GM19238 (cell line): Measurements from ENCODE around the gene PCBP1.
"Not testable (repeated sequence)": the region's sequence is repeated elsewhere in the genome, so short reads cannot be mapped to it uniquely, and the experiment has no call there.

Experiments
- DNase-seq: peaks from one replicate; pipeline ENCODE4 v3.0.0; 2011; ENCODE audit warnings: low spot score; ENCODE audit not compliant: insufficient read length

PCBP1 gene

DNA sequence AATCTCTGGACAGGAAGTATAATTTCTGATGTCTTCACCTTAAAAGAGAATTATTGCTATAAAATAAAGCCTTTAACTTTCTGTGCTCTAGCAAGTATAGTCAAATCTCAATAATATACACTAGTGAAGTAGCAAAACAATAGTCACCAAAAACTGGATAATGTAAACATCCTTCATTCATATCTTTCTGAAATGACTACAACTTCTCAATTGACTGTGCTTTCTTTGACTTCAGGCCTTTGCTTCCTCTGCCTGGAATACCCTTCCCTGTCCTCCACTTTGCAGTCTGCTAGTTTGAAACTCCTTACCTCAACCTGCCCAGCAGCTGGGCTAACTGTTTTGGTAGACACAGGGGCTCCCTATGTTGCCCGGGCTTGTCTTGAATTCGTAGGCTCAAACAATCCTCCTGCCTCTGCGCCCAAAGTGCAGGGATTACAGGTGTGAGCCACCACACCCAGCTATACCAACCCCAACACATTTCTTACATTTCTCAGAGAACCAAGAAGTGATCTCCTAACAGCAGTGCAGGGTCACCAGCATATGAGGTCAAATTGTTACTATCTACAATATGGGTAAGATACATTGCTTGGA is 6.6 kb upstream of the PCBP1 start:
- no peak for DNase-seq

DNA sequence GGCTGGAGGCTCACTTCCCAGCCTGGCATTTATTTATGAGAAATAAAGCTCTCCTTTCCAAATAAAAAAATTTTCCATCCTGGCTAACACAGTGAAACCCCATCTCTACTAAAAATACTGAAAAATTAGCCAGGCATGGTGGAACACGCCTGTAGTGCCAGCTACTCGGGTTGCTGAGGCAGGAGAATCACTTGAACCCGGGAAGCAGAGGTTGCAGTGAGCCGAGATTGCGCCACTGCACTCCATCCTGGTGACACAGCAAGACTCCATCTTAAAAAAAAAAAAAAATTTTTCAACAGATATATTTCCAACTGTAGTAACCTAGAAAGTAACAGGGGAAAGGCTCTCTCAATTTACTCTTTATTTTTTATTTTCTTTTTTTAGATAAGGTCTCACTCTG is 6.1 kb upstream of the PCBP1 start:
- no peak for DNase-seq

DNA sequence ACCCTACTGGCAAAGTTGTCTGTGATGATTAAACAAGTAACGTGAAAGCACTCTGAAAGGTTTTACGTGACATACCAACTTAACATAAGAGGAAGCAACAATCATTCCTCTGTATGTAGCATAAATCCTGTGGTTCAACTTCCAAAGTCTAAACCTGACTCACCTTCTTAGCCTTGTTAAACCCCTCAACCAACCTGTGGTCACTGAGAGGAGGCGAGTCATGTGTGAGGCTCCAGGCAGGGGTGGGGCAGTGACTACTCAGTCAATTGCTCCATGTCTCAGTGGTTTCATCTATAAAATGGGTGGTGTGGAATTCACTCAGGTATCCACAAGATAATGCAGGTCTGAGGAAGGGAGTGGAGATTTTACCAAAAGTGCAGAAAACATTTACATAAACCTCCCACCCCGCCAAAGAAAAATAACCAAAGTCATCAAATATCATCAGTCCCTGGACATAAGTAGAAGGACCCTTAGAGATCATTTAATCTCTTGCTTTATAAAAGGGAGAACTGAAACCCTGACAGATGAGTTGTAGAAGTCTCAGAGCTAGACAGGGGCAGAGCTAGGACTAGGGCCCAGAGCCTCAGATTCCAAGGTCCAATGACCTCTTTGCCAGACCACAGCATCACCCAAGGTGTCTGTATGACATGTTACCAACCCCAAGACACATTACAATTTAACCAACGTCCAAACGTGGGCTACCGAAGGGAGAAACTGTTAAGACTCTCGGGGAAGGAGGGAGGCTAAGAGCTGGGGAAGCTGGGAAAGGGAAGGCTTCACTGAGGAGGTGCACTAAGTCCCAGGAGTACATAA is 3.7 kb upstream of the PCBP1 start:
- no peak for DNase-seq

DNA sequence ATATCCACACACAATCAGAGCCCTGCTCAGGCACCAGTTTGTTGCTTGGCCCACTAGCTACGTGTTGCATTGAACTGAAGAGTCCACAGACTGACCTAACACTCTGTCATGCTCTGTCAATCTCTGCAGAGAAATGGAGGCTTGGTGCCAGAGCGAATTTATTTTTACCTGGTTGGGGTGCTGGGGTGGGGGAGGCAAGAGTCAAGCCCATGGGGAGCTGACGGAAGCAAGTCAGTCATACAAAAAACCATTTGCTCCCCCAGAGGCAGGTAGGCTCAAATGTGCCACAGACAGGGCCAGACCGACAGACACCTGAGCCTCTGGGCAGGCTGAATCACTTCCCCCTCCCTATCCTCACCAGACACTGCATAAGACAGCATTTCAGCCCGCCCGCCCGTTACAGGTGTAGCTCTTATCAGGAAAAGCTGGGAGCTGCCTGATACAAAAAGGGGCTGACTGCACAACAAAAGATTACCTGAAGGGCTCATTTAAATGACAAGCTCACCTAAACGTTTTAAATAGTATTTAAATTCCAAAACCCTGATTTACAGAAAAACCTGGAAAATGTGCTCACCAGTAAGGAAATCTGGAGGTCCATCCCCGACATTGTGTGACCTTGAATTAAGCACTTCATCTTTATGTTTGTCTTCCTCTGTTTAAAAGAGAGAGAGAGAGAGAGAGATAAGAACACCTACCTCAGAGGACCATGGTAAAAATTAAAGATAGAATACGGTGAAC is 2.1 kb upstream of the PCBP1 start:
- DNase-seq: no peak

DNA sequence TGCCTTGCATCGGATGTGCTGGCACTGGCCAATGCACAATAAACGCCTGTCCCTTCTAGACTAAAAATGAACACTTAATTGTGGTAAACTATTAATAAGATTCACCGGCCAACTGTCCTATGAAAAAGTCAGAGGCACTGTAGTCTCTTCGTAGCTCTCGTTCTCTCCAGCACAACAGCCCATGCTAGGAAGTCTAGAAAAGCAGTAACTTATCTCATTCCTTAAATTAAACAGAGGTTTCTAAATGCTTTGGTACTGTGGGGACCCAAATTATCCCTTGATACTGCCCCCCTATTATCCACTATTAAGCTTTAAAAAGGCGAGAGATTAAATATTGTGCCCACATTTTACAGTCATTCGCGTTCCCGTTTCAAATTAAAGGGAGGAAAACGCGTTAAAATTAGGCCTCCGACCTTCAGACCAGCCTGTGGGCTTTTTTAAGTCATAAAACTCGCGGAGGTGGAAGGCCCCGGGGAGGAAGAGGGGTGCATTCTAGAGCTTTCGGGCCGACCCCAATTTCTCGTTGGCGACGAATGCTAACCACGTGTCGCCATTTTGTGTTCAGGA is 1.5 kb upstream of the PCBP1 start:
- DNase-seq: no peak

DNA sequence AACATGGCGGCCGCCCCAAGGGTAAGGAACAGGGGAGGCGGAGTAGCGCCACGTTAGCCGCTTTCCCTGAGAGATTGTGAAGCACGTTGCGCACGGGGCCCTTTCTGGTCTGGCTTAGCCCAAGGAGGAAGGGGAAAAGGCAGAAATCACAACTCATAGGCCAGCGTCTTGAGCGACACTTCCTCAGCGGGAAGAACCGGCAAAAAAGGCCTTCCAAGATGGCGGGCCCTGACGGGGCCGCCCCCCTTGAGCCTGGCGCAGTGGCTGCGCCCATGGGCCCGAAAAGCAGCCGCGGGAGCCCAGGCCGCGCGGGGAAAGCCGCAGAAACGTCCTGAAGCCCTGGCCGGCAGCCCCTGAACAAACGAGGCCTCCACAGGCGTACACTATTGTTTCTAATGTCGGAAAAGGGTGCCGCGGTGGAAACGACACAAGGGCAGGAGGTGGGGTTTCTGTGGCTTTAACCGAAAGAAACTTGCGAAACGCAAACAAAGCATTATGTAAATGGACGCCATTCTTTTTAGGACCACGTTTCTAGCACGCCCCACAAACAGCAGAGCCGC is 919 bp upstream of the PCBP1 start:
- no peak for DNase-seq

DNA sequence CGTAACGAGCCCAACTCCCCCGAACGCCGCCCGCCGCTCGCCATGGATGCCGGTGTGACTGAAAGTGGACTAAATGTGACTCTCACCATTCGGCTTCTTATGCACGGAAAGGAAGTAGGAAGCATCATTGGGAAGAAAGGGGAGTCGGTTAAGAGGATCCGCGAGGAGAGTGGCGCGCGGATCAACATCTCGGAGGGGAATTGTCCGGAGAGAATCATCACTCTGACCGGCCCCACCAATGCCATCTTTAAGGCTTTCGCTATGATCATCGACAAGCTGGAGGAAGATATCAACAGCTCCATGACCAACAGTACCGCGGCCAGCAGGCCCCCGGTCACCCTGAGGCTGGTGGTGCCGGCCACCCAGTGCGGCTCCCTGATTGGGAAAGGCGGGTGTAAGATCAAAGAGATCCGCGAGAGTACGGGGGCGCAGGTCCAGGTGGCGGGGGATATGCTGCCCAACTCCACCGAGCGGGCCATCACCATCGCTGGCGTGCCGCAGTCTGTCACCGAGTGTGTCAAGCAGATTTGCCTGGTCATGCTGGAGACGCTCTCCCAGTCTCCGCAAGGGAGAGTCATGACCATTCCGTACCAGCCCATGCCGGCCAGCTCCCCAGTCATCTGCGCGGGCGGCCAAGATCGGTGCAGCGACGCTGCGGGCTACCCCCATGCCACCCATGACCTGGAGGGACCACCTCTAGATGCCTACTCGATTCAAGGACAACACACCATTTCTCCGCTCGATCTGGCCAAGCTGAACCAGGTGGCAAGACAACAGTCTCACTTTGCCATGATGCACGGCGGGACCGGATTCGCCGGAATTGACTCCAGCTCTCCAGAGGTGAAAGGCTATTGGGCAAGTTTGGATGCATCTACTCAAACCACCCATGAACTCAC is 673 bp downstream of the PCBP1 start:
- DNase-seq: no peak

DNA sequence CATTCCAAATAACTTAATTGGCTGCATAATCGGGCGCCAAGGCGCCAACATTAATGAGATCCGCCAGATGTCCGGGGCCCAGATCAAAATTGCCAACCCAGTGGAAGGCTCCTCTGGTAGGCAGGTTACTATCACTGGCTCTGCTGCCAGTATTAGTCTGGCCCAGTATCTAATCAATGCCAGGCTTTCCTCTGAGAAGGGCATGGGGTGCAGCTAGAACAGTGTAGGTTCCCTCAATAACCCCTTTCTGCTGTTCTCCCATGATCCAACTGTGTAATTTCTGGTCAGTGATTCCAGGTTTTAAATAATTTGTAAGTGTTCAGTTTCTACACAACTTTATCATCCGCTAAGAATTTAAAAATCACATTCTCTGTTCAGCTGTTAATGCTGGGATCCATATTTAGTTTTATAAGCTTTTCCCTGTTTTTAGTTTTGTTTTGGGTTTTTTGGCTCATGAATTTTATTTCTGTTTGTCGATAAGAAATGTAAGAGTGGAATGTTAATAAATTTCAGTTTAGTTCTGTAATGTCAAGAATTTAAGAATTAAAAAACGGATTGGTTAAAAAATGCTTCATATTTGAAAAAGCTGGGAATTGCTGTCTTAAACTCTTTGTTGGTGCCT is 1.4 kb downstream of the PCBP1 start:
- DNase-seq: no peak

DNA sequence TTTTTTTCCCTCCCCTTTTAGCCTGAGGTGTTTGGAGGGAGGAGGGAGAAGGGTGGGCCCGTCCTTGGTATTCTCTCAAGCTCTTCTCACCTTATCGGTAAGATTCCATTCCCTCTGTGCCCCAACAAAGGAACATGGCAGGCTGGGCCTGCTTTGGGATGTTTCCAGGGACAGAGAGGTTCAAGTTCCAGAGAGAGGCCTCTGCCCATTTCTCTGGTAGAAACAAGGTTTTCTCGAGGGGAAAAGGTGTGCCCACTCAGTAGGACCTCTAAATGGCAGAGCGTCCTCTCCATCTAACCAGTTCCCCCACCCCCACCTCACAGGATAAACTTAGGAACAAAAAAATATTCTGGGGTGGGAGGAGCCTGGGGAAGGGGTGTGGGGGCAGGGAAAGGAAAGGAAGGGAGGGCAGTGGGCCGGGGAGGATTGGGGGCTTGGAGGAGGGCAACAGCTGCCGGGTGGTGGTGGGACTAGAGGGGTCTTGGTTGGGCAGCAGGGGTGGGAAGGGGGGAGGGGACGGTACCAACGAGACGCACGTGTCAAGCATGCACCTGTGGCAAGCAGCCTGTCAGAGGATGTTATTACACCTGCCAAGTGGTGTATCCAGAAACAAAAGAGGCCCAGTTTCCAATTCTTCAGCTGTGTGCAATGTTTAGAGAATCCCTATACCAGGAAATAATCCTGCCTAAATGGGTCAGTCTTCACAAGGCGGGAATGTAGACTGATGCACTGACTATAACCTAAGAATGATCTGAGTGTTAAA is 2.1 kb downstream of the PCBP1 start:
- no peak for DNase-seq

DNA sequence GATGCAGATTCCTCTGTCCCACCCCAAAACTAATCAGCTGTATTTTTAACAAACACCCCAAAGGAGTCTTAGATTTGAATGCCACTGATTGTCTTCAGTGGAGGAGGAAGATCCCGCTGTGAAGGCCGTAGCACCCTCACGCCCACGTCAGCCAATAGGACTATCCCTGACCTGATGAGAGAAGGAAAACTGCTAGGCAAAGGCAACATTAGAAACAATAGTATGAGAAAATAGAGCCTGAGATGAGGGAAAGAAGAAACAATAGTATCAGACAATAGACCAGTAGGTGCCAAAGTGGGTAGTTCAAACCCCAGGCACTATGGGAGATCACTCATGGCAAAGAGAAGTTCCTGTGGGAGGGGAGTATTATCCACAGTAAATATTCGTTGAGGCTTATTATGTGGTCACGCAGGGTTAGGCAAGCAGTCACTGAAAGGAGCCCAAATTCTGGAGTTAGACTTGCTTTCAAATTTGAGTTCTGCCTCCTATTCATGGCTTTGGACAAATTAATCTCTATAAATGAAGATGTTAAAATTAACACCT is 2.8 kb downstream of the PCBP1 start:
- no peak for DNase-seq

DNA sequence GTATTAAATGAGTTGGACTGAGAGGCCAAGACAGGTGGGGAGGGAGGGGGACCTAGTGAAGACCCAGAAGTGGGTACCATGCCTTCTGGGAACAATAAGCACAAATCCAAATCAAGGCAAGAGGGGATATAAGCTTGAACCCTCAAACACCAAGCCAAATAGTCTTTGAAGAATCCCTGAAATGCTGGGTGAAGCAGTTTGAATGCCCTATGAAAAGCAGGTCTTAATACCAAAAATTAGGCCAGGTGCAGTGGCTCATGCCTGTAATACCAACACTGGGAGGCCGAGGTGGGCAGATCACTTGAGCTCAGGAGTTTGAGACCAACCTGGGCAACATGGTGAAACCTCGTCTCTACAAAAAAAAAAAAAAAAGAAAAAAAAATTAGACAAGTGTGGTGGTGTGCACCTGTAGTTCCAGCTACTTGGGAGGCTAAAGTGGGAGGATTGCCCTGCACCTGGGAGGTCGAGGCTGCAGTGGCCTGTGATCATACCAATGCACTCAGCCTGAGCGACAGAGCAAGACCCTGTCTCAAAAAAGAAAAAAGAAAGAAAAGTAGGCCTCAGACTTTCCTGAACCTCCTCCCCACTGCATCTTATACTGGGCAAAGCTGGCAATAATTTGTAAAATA is 3.5 kb downstream of the PCBP1 start:
- no peak for DNase-seq

DNA sequence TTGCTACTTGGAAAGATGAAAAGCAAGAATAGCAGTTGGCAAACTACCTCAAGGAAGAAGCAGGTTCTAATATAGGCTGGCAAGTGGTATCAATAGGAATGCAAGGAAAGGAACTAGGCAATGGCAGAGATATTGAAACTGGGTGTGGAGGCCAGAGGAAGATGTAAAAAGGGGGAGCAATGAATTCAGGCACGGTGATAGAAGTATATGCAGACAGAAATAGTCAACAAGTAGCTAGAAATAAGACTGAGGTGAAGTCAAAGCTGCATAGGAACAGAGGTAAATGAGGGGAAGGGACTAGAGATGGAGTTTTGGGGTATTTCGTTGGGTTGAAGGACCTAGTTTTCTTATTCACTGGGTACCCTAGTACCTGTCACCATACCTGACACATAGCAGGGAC is 4.1 kb downstream of the PCBP1 start:
- DNase-seq: no peak

DNA sequence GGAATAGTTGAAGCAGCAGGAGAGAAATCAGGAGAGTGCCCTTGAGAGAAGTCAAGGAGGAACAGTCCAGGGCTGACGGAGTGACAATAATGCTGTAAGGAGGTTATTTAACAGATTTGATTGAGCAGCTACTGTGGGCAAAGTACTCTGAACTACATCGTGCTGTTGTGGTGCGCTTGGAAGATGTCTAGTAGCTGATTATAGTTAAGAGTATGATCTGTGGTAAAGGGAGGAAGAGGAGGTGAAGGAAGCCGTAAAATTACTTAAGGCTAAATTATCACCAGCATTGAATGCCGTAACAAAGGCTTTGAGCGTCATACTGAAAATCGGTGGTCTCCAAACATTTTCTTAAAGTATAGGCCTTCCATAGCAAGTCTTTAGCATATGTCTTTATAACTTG is 4.5 kb downstream of the PCBP1 start:
- no peak for DNase-seq

DNA sequence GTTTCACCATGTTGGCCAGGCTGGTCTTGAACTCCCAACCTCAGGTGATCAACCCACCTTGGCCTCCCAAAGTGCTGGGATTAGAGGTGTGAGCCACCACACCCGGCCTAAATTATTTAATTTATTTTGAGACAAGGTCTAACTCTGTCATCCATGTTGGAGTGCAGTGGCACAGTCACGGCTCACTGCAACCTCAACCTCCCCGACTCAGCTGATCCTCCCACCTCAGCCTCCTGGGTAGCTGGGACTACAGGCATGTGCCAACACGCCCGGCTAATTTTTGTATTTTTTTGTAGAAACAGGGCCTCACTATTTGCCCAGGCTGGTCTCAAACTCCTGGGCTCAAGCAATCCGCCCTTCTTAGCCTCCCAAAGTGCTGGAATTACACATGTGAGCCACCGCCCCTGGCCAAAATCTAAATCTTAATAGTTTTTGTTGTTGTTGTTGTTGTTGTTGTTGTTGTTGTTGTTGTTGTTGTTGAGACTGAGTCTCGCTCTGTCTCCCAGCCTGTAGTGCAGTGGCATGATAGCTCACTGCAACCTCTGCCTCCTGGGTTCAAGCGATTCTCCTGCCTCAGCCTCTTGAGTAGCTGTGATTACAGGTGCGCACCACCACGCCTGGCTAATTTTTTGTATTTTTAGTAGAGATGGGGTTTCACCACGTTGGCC is 5.4 kb downstream of the PCBP1 start:
- not testable (repeated sequence) for DNase-seq

DNA sequence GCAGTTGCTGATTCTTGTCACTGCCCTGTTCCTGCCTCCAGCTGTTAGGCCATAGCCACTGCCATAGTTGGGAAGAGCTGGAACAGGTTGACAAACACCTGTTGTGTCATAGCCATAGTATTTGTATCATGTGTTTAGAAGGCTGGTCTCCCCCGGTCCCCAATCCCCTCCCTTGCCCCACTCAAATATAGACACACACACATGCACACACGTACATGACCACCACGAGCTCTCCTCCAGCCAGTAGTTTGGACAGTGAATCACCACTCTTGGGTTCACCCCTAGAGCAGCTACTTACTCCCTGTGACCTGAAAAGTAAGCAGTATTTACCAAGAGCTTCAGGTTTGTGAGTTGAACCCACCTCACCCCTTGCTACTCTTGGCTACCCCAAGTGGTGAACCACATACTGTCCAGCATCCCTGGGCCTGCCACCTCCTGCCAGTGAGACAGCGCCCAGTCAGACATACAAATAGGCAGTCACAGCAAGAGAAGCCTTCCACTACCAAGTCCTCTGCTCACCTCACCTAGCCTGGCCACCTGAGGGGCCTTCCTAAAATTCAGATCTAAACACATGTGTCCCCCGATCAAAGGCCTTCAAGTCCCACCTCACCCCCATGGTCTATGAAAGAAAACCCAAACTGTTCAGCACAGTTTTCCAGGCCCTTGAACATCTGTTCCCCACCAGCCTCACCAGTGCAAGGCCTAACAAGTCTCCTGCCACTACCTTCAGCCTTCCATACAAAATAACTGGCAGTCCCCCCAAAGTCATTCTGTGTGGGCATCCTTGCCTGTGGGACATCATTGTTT is 7.1 kb downstream of the PCBP1 start:
- no peak for DNase-seq

DNA sequence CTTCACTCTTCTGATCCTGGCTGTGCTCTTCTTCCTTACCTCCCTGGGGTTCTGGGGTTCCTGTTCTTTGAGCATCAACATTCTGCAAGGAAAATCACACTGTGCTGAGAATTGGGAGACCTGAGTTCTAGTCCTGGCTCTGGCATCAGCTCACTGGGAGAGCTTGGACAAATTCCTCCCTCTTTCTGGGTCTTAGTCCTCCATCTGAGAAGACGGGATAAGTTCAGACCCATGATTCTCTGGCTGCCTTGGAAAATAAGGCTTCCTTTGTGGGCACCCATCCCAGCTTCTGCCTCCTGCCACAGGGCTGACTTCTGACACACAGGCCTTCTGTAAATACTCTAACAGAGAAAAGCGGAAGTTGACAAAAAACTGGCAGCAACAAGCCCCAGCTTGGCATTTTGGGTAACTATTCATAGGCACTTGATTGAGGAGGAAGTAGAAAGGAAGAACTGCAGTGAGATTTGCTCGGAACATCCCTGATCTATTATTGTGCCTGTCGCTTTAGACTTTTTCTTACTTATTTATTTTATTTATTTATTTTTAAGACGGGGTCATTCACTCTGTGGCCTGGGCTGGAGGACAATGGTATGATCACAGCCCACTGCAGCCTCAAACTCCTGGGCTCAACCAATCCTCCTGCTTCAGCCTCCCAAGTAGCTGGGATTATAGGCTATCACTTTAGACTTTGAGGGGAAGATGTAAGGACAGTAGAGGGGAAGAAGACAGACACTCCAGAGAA is 7.9 kb downstream of the PCBP1 start:
- DNase-seq: peak; percentile 62
